SH-SY5Y (cell line): ENCODE data around the gene KCNG2.

Source experiments
- GATA2 ChIP-seq: IDR thresholded peaks from 2 replicates; pipeline ENCODE4 v1.6.1; 2011; ENCODE audit warnings: mild to moderate bottlenecking, low read depth, low read length
- GATA3 ChIP-seq: IDR thresholded peaks from 2 replicates; pipeline ENCODE4 v1.6.1; 2011; ENCODE audit warnings: low read depth, mild to moderate bottlenecking, low read length, moderate library complexity

GRCh38 chr18:79935925-79936324 lies 138.2 kb downstream of the KCNG2 start:
- TF ChIP-seq GATA2 (no peak), GATA3 (no peak)
